ENCODE results near the gene ADGRD1. TPM values are rescaled to one million over a fixed set of nuclear protein-coding genes. Genes with fewer than 3 reads are reported as not detected.

ADGRD1 gene
- total RNA-seq, 1 donor from 2014 or later, result 1.0 TPM

DNA sequence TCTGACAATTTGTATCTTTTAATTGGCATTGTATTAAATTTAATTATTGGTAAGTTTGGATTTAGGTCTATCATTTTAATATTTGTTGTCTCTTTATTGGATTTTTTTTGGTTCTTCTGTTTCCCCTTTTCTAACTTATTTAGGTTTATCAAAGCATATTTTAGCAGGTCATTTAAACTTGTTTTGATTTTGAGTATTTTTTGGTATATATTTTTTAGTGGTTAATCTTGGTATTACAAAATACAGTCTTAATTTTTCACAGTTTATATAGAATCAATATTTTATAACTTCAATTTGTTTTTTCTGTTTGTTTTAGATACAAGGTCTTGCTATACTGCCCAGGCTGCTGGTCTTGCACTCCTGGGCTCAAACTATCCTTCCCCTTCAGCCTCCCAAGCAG, 15.5 kb upstream of the ADGRD1 start:
- Mint-ChIP-seq H3K27ac (ENCODE audit: unreplicated experiment) (no peak overlapping the region), H3K9me3 (ENCODE audit: unreplicated experiment) (peaks cover 20% of the 10 kb centered on the region), H3K4me1 (ENCODE audit: unreplicated experiment) (no peaks in the 10 kb centered on the region), H3K27me3 (ENCODE audit: unreplicated experiment) (peaks cover 4% of the 10 kb centered on the region), H3K36me3 (ENCODE audit: unreplicated experiment) (no peaks in the 10 kb centered on the region), H3K4me3 (ENCODE audit: unreplicated experiment) (no peak overlapping the region)
- TF ChIP-seq, protein P1, sequence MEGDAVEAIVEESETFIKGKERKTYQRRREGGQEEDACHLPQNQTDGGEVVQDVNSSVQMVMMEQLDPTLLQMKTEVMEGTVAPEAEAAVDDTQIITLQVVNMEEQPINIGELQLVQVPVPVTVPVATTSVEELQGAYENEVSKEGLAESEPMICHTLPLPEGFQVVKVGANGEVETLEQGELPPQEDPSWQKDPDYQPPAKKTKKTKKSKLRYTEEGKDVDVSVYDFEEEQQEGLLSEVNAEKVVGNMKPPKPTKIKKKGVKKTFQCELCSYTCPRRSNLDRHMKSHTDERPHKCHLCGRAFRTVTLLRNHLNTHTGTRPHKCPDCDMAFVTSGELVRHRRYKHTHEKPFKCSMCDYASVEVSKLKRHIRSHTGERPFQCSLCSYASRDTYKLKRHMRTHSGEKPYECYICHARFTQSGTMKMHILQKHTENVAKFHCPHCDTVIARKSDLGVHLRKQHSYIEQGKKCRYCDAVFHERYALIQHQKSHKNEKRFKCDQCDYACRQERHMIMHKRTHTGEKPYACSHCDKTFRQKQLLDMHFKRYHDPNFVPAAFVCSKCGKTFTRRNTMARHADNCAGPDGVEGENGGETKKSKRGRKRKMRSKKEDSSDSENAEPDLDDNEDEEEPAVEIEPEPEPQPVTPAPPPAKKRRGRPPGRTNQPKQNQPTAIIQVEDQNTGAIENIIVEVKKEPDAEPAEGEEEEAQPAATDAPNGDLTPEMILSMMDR (IDR thresholded peaks at IDR 0.05), result no peak
- DNase-seq (ENCODE audit: extremely low spot score, unreplicated experiment), result no peak

DNA sequence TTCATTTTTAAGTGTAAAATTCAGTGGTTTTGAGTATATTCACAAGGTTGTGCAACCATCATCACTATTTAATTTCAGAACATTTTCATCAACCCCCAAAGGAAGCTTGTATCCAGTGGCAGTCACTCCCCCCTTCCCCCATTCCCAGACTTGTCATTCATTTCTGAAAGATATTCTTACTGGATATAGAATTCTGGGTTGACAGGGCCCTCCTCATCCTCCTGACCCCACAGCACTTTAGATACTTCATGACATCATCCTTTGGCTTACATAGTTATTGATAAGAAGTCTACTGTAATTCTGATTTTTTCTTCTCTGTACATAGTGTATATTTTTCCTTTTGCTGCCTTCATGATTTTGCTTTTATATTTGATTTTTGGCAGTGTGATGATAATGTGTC, 8.8 kb upstream of the ADGRD1 start:
- no peak for DNase-seq (ENCODE audit: extremely low spot score, unreplicated experiment)
- Mint-ChIP-seq H3K27ac (ENCODE audit: unreplicated experiment) (no peak overlapping the region), H3K36me3 (ENCODE audit: unreplicated experiment) (no peaks in the 10 kb centered on the region), H3K9me3 (ENCODE audit: unreplicated experiment) (peaks cover 12% of the 10 kb centered on the region), H3K4me3 (ENCODE audit: unreplicated experiment) (no peak overlapping the region), H3K27me3 (ENCODE audit: unreplicated experiment) (no peaks in the 10 kb centered on the region), H3K4me1 (ENCODE audit: unreplicated experiment) (no peaks in the 10 kb centered on the region)
- TF ChIP-seq, protein P1 (IDR thresholded peaks at IDR 0.05), result no peak

DNA sequence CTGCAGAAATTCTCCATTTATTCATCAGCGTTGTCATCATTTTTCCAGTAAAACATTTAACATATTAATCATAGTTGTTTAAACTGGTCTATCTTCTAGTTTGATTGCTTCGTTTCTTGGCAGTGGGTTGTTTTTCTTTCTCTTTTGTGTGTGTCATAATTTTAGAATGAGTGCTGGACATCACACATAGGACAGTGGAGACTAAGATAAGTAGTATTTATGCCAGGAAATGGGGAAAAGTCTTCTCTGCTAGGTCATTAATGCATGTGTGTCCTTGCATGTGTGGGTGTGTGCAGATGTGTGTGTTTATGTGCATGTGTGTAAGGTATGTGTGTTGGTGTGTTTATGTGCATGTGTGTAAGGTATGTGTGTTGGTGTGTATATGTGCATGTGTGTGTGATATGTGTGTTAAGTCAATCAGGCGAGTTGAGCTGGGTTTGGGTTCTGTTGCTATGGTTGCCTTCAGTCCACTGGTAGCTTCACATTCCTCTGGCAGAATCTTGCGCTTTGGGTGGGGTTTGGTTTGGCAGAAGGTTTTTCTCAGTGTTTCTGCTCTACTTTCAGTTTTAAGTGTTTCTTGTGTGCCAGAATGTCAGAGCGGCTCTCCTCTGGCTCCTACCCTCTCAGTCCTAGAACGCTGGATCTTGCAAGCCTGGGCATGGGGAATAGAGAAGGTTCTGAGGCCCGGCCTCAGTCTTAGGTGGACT, 7.8 kb upstream of the ADGRD1 start:
- DNase-seq (ENCODE audit: extremely low spot score, unreplicated experiment), result no peak
- no peaks in the 10 kb centered on the region for H3K4me1 Mint-ChIP-seq (ENCODE audit: unreplicated experiment)
- TF ChIP-seq, protein P1 (IDR thresholded peaks at IDR 0.05), result no peak
- H3K36me3 Mint-ChIP-seq (ENCODE audit: unreplicated experiment), result no peaks in the 10 kb centered on the region
- no peak overlapping the region for H3K27ac Mint-ChIP-seq (ENCODE audit: unreplicated experiment)
- H3K9me3 Mint-ChIP-seq (ENCODE audit: unreplicated experiment), result peaks cover 8% of the 10 kb centered on the region
- H3K4me3 Mint-ChIP-seq (ENCODE audit: unreplicated experiment), result no peak overlapping the region
- no peaks in the 10 kb centered on the region for H3K27me3 Mint-ChIP-seq (ENCODE audit: unreplicated experiment)

DNA sequence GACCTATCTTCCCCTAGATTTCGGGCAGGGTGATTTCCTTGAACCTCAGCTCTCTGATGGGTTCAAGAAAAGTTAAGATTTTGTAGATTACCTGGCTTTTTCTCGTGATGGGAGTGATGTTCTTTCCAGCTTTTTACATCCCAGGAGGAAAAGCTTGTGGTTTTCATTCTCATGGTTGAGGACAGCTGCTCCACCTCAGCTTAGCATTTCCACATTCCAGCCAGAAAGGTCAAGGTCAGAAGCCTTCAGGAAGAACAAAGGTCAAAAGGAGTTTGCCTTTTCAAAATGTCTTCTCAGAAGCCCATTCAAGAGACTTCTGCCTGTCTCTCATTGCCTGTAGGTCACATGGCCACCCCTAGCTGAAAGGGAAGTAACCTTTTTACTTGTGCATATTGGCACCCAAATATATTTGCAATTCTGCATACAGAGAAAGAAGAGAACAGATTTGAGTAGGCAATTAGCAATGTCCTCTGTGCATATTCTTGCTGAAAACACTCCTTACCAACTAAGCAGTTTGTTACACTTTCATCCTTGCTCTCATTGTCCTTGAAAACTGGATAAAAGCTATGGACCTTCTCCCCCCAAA, 6.6 kb upstream of the ADGRD1 start:
- no peak overlapping the region for H3K4me3 Mint-ChIP-seq (ENCODE audit: unreplicated experiment)
- TF ChIP-seq, protein P1 (IDR thresholded peaks at IDR 0.05), result no peak
- DNase-seq (ENCODE audit: extremely low spot score, unreplicated experiment), result no peak

DNA sequence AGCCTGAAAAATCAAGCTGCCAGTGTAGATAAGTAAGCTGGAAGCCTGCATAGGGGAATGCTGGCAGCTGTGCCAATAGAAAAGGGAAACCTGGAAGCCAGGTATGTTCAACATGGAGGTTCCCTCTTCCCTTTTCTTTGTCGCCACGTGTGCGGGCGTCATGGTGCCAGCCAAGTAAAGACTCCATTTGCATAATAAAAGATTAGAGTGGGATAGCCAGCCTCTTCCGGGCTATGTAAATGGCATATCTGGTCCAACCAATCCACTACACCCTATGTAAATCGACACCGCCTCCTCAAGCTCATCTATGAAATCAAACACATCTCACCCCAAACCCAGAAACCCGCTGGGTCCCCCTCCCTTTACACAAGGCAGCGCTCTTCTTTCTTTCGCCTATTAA, 5.6 kb upstream of the ADGRD1 start:
- Mint-ChIP-seq H3K4me3 (ENCODE audit: unreplicated experiment) (no peak overlapping the region), H3K27me3 (ENCODE audit: unreplicated experiment) (peaks cover 3% of the 10 kb centered on the region), H3K27ac (ENCODE audit: unreplicated experiment) (no peak overlapping the region), H3K9me3 (ENCODE audit: unreplicated experiment) (peaks cover 8% of the 10 kb centered on the region), H3K36me3 (ENCODE audit: unreplicated experiment) (no peaks in the 10 kb centered on the region), H3K4me1 (ENCODE audit: unreplicated experiment) (peaks cover 3% of the 10 kb centered on the region)
- DNase-seq (ENCODE audit: extremely low spot score, unreplicated experiment), result no peak
- TF ChIP-seq, protein P1 (IDR thresholded peaks at IDR 0.05), result no peak

More for the DNA sequence above, 6.6 kb upstream of the ADGRD1 start:
- Mint-ChIP-seq H3K4me1 (ENCODE audit: unreplicated experiment) (no peaks in the 10 kb centered on the region), H3K9me3 (ENCODE audit: unreplicated experiment) (peaks cover 8% of the 10 kb centered on the region), H3K27ac (ENCODE audit: unreplicated experiment) (no peak overlapping the region), H3K36me3 (ENCODE audit: unreplicated experiment) (no peaks in the 10 kb centered on the region), H3K27me3 (ENCODE audit: unreplicated experiment) (no peaks in the 10 kb centered on the region)

All from osteocyte (in vitro differentiated cells).